ENCODE measurements around the gene DUOXA1.
A peak's percentile ranks its signal among the peaks of the same experiment; 100 is the strongest.
"Not testable (repeated sequence)": the region's sequence is repeated elsewhere in the genome, so short reads cannot be mapped to it uniquely, and the experiment has no call there.

DUOXA1 gene

DNA sequence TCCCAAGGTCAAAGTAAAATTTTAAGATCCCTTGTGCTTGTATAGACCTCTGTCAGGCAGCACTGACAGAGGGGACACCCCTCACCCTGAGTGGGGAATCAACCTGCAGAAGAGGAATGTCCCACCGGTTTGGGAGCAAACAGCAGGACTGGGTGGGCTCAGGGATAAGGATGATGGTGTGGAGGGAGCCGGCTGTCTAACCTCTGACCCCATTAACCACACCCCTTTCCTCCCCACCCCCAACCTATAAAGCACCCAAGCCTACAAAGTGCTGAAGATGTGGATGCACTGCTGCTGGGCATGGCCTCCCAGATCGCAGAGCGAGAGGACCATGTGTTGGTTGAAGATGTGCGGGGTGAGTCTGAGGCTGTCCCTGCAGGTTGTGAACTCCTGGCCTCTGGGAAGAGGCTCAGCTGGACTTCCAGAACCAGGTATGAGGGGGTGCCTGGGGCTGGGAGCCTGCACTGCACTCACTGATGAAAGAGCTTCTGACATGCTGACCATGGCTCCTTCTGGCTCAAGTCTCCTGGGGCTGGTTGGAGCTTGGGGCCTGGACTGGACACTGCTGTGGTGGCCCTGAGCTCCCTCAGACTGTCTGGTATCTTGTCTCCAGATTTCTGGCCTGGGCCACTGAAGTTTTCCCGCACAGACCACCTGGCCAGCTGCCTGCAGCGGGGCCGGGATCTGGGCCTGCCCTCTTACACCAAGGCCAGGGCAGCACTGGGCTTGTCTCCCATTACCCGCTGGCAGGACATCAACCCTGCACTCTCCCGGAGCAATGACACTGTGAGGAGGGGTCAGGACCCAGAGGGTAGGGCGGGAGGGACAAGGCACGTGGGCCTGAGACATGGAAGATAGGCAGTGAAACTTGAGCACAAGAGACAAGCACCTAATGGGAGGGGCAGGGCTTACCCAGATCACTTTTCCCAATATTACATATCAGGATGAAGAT, 9.4 kb upstream of the DUOXA1 start:
- H3K4me3 ChIP-seq (ENCODE audit: low read length) = no peak overlapping the region
- TF ChIP-seq, protein P1, sequence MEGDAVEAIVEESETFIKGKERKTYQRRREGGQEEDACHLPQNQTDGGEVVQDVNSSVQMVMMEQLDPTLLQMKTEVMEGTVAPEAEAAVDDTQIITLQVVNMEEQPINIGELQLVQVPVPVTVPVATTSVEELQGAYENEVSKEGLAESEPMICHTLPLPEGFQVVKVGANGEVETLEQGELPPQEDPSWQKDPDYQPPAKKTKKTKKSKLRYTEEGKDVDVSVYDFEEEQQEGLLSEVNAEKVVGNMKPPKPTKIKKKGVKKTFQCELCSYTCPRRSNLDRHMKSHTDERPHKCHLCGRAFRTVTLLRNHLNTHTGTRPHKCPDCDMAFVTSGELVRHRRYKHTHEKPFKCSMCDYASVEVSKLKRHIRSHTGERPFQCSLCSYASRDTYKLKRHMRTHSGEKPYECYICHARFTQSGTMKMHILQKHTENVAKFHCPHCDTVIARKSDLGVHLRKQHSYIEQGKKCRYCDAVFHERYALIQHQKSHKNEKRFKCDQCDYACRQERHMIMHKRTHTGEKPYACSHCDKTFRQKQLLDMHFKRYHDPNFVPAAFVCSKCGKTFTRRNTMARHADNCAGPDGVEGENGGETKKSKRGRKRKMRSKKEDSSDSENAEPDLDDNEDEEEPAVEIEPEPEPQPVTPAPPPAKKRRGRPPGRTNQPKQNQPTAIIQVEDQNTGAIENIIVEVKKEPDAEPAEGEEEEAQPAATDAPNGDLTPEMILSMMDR (conservative IDR thresholded peaks at IDR 0.05; ENCODE audit: low read depth, low read length) = no peak

DNA sequence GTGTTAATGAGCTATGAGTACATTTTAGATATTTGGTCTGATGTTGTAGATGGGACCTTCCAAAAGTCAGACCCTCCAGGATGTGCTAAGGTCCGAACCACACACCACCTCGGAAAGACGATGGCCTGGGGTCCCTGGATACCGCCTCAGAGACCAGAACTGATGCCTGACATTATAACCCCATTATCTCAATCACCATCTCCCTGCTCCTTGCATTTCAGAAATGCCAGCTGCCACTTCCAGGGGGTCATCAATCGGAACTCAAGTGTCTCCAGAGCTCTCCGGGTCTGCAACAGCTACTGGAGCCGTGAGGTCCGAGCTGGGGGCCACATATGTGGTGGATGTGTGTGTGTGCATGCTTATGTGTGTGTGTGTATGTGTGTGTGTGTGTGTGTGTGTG, 8.0 kb upstream of the DUOXA1 start:
- no peak for DNase-seq (ENCODE audit: low read depth)
- TF ChIP-seq, protein P1 (conservative IDR thresholded peaks at IDR 0.05; ENCODE audit: low read depth, low read length) = no peak
- no peak overlapping the region for H3K4me3 ChIP-seq (ENCODE audit: low read length)

More for the DNA sequence above, 9.4 kb upstream of the DUOXA1 start:
- no peak for DNase-seq (ENCODE audit: low read depth)

- no peak for DNase-seq (ENCODE audit: low read depth)
- H3K4me3 ChIP-seq (ENCODE audit: low read length) = no peak overlapping the region
- TF ChIP-seq, protein P1 (conservative IDR thresholded peaks at IDR 0.05; ENCODE audit: low read depth, low read length) = peak; percentile 56
These were observed 6.7 kb upstream of the DUOXA1 start for GRCh38 chr15:45136378-45136764.

GRCh38 chr15:45135705-45136377, 6.2 kb upstream of the DUOXA1 start:
- DNase-seq (ENCODE audit: low read depth); H3K4me3 ChIP-seq (ENCODE audit: low read length): not testable (repeated sequence)

- DNase-seq (ENCODE audit: low read depth) = no peak
- H3K4me3 ChIP-seq (ENCODE audit: low read length) = no peak overlapping the region
- TF ChIP-seq, protein P1 (conservative IDR thresholded peaks at IDR 0.05; ENCODE audit: low read depth, low read length) = peak; percentile 26
These were observed 5.3 kb upstream of the DUOXA1 start for GRCh38 chr15:45134682-45135604.

DNA sequence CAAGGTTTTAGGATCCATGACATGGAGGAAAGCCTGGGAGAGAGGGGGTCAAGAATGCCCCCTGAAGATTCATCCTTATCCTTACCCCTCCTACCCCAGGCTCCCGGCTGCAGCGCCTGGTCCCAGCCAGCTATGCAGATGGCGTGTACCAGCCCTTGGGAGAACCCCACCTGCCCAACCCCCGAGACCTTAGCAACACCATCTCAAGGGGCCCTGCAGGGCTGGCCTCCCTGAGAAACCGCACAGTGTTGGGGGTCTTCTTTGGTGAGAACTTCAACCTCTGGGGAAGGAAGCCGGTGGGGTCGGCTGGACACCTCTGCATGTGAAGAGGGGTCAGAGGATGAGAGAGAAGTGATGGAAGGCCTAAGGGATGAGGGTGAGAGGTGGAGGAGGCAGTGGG, 4.4 kb upstream of the DUOXA1 start:
- no peak overlapping the region for H3K4me3 ChIP-seq (ENCODE audit: low read length)
- no peak for DNase-seq (ENCODE audit: low read depth)
- TF ChIP-seq, protein P1 (conservative IDR thresholded peaks at IDR 0.05; ENCODE audit: low read depth, low read length) = no peak

DNA sequence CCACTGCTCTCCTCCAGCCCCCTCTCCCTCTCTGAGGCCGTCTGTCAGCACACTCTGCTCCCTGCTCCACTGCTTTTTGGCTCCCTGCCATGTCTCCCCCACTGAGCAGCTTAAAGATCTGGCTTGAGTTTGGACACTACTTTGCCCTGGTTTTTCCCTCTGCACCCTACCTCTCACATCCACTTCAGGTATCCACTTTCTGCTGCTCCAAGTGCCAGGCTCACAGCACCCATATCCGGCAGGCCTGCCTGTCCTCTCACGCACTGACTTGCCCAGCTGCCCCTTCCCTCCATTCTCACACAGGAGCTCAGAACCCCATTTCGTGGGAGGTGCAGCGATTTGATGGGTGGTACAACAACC, 3.9 kb upstream of the DUOXA1 start:
- no peak for DNase-seq (ENCODE audit: low read depth)
- no peak overlapping the region for H3K4me3 ChIP-seq (ENCODE audit: low read length)
- TF ChIP-seq, protein P1 (conservative IDR thresholded peaks at IDR 0.05; ENCODE audit: low read depth, low read length) = no peak

Measured in retinal pigment epithelial cell (primary cell).